Measurements from ENCODE around the gene TRIM41.
"Not testable (repeated sequence)": the region's sequence is repeated elsewhere in the genome, so short reads cannot be mapped to it uniquely, and the experiment has no call there.

TRIM41 gene

DNA sequence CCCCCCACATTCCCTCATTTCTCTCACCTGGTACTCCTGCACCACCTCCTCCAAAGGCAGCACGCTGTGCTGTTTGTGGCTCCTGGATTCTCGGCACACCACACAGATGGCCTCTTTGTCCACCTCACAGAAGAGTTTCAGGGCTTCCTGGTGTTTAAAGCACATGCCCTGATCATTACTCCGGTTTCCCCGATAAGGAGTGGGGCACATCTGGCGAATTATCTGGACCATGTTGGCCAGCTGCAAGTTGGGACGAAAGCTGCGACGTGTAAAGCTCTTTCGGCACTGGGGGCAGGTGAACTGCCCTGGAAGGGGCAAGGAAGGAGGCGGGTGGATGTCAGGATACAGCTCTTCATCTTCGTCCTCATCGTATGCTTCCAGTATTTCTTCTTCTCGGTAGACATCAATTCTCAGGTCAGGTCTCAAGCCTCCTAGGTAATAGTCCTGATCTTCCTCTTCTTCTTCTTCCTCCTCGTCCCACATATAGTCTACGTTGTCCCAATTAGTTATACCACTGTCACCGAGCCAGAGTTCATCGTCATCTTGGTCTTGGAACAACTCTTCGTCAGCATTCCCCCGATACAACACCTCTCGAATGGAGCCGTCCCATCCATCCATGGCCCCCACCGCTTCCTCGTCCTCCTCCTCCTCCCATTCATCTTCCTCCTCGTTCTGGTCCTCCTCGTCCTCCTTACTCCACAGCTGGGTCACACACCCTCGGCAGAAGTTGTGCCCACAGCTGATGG lies 37.1 kb downstream of the TRIM41 start:
- H3K4me3 ChIP-seq (ENCODE audit: low read depth, low read length): peak overlapping the region; percentile 74
- DNase-seq (ENCODE audit: low read depth): no peak
- TF ChIP-seq, protein P1, sequence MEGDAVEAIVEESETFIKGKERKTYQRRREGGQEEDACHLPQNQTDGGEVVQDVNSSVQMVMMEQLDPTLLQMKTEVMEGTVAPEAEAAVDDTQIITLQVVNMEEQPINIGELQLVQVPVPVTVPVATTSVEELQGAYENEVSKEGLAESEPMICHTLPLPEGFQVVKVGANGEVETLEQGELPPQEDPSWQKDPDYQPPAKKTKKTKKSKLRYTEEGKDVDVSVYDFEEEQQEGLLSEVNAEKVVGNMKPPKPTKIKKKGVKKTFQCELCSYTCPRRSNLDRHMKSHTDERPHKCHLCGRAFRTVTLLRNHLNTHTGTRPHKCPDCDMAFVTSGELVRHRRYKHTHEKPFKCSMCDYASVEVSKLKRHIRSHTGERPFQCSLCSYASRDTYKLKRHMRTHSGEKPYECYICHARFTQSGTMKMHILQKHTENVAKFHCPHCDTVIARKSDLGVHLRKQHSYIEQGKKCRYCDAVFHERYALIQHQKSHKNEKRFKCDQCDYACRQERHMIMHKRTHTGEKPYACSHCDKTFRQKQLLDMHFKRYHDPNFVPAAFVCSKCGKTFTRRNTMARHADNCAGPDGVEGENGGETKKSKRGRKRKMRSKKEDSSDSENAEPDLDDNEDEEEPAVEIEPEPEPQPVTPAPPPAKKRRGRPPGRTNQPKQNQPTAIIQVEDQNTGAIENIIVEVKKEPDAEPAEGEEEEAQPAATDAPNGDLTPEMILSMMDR (IDR thresholded peaks at IDR 0.05; ENCODE audit: low read depth, low read length): no peak
- TF ChIP-seq POLR2A (IDR thresholded peaks at IDR 0.05; ENCODE audit: extremely low read depth, insufficient read length) (no peak), MYC (IDR thresholded peaks at IDR 0.05; ENCODE audit: low read depth, low read length) (no peak)
- TF ChIP-seq, protein P2, sequence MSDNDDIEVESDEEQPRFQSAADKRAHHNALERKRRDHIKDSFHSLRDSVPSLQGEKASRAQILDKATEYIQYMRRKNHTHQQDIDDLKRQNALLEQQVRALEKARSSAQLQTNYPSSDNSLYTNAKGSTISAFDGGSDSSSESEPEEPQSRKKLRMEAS (IDR thresholded peaks at IDR 0.05; ENCODE audit: low read depth, low read length): no peak

DNA sequence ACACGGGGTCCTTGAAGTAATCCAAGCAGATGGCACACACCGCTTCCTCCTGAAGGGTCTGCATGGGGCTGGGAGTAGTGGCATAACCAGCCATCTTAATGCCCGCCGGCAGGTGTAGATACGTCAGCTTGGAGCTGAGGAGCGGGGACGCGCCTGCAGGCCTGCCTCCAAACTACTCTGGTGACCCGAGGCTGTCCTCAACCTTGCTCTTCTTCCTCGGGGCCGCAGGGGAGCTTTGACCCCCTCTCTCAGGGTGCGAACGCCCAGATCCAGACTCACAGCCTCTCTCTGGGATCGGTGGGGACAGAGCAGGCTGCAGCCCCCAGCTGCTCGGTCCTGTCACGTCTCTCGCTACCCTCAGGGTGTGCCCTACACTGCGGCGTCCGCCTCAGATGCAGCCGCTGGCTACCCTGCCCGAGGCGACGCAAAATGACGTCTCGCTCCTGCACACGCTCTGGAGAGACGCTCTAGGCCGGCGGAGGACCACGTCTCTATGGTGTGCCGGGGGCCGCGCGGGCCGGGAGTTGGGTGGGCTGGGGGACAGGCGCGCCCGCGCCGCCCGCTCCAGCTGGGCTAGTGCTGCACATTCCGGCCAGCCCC lies 37.7 kb downstream of the TRIM41 start, which contains the start of gene TRIM52:
TSS of gene TRIM52 (minus strand) at position 424 of the 600 bp plus-strand sequence. CDS start at position 94, 330 bp downstream.
- peak; percentile 75 for TF ChIP-seq POLR2A (IDR thresholded peaks at IDR 0.05; ENCODE audit: extremely low read depth, insufficient read length)
- peak; percentile 76 for TF ChIP-seq MYC (IDR thresholded peaks at IDR 0.05; ENCODE audit: low read depth, low read length)
- TF ChIP-seq, protein P2 (IDR thresholded peaks at IDR 0.05; ENCODE audit: low read depth, low read length): peak; percentile 87
- TF ChIP-seq, protein P1 (IDR thresholded peaks at IDR 0.05; ENCODE audit: low read depth, low read length): no peak
- peak; percentile 94 for DNase-seq (ENCODE audit: low read depth)
- H3K4me3 ChIP-seq (ENCODE audit: low read depth, low read length): peak within 1 kb of the TSS; percentile 74

DNA sequence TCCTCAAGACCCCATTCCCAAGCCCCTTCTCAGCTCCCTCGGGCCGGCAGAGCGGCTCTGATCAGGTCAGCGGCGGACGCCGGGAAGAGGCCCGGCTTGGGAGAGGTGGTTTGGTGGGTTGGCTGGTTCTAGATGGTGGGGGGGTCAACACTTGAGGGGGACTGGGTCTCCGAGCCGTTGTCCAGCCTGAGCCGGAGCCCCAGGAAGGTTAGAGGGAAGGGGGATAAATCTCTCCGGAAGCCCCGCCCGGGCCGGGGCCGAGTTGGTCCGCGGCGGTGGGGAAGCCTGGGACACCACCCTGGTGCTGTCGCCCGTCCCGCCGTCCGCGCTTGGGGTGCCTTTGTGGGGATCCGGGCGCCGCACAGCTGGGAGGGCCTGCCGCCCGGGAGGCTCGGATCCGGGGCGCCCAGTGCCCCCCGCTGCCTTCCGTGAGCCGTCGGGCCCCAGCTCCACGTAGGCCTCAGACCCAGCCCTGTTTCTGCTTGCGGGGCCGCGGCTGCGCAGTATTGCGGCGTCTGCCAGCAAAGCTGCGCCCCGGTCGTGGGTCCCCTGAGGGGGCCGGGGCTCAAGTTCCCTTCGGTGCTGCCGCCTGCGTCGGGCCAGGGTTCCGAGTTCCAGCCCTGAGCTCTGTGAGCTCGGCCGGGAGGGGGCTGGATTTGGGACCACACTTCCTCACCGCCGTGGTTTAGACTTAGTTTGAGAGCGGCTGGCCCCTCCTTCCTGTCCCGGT lies 38.4 kb downstream of the TRIM41 start:
- TF ChIP-seq POLR2A (IDR thresholded peaks at IDR 0.05; ENCODE audit: extremely low read depth, insufficient read length) (peak; percentile 60), MYC (IDR thresholded peaks at IDR 0.05; ENCODE audit: low read depth, low read length) (peak; percentile 46; the same call in 1 of the 2 replicates)
- TF ChIP-seq, protein P2 (IDR thresholded peaks at IDR 0.05; ENCODE audit: low read depth, low read length): no peak; the same call in 1 of the 2 replicates
- TF ChIP-seq, protein P1 (IDR thresholded peaks at IDR 0.05; ENCODE audit: low read depth, low read length): no peak
- DNase-seq (ENCODE audit: low read depth): peak; percentile 89
- peak overlapping the region; percentile 74 for H3K4me3 ChIP-seq (ENCODE audit: low read depth, low read length)

DNA sequence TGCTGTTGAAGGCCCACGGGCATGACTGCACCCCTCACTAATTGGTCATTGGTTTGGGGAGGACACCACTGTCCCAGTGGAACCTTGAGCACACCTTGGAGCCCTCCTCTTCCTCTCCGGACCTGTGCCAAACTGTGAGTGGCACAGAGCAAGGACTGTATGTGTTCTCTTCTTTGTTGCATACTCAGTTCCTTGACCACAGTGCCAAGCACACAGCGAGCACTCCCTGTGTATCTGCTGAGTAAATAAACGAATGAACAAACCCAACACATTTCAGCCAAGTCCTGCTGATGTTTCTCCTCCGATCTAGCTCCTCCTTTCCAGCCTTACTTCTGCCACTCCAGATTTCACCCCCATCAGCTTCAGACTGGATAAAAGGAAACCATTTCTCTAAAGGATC lies 40.6 kb downstream of the TRIM41 start:
- no peak for TF ChIP-seq MYC (IDR thresholded peaks at IDR 0.05; ENCODE audit: low read depth, low read length)
- TF ChIP-seq, protein P1 (IDR thresholded peaks at IDR 0.05; ENCODE audit: low read depth, low read length): no peak
- TF ChIP-seq, protein P2 (IDR thresholded peaks at IDR 0.05; ENCODE audit: low read depth, low read length): no peak
- TF ChIP-seq POLR2A (IDR thresholded peaks at IDR 0.05; ENCODE audit: extremely low read depth, insufficient read length): no peak
- DNase-seq (ENCODE audit: low read depth): no peak
- H3K4me3 ChIP-seq (ENCODE audit: low read depth, low read length): no peak overlapping the region

DNA sequence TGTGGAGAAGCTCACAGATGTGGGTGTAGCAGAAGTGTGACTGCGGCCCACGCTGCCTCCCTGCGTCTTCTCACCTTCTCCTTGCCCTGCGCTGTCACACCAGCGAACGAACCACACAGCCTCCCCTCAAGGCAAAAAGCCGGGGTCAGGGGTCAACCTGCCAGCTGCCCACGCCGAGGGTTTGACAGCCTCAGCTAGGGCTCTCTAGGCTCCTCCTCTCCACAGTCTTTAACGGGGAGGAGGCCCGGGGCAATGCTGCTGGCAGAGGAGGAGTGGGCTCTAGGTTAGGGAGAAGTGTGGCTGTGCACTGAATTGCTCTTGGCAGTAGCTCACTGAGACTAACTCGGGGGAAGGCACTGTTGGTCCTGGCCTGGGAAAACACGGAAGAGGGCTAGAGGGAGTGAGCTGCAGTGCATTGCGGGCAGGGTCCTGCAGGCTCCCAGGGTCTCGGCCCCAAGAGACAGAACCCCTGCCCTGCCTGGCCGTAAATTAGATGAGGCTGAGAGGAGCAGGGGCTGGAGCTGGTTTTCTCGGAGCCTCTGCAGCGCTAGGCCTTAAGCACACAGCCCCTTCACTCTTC lies 42.1 kb downstream of the TRIM41 start:
- TF ChIP-seq, protein P2 (IDR thresholded peaks at IDR 0.05; ENCODE audit: low read depth, low read length): no peak
- TF ChIP-seq MYC (IDR thresholded peaks at IDR 0.05; ENCODE audit: low read depth, low read length) (no peak), POLR2A (IDR thresholded peaks at IDR 0.05; ENCODE audit: extremely low read depth, insufficient read length) (no peak)
- TF ChIP-seq, protein P1 (IDR thresholded peaks at IDR 0.05; ENCODE audit: low read depth, low read length): no peak
- DNase-seq (ENCODE audit: low read depth): no peak
- H3K4me3 ChIP-seq (ENCODE audit: low read depth, low read length): no peak overlapping the region

DNA sequence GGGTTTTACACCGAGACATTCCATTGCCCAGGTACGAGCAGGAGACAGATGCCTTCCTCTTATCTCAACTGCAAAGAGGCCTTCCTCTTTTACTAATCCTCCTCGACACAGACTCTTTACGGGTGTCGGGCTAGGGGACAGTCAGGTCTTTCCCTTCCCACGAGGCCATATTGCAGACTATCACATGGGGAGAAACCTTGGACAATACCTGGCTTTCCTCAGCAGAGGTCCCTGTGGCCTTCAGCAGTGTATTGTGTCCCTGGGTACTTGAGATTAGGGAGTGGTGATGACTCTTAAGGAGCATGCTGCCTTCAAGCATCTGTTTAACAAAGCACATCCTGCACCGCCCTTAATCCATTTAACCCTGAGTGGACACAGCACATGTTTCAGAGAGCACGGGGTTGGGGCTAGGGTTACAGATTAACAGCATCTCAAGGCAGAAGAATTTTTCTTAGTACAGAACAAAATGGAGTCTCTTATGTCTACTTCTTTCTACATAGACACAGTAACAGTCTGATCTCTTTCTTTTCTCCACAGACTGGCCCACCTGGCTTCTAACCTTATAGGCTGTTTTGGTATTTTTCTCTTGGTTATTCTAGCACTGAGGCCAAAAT lies 44.3 kb downstream of the TRIM41 start:
- DNase-seq (ENCODE audit: low read depth); H3K4me3 ChIP-seq (ENCODE audit: low read depth, low read length): not testable (repeated sequence)

DNA sequence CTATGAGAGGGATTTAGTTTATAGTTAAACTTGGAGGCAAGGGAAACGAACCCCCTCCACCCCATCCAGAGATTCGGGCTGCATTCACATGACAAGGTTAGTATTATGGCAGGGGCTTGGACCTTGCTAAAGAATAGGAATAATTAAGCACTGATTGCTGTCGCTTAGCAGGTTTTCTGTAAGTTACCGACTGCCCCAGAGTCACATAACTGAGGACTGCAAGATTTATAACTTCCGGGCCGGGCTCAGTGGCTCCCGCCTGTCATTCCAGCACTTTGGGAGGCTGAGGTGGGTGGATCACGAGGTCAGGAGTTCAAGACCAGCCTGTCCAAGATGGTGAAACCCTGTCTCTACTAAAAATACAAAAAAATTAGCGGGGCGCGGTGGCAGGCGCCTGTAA lies 44.8 kb downstream of the TRIM41 start:
- not testable (repeated sequence) for H3K4me3 ChIP-seq (ENCODE audit: low read depth, low read length); DNase-seq (ENCODE audit: low read depth)

Measured in NB4 (cell line).